ENCODE results near the gene PPHLN1.

Gene PPHLN1

GRCh38 chr12:42325653-42326474 lies at the start of gene PPHLN1, which contains the start of gene ZCRB1:
PPHLN1 (plus strand) TSS chr12:42326167; CDS start chr12:42335903, 9,736 bp downstream.
ZCRB1 (minus strand) TSS chr12:42326094; CDS start chr12:42324102, 1,992 bp downstream.
- Histone ChIP-seq H3K27me3 (ENCODE audit: control insufficient read depth in 1 of 2, insufficient read depth in 2 of 2, low read length in 2 of 2) (no peaks in the 10 kb centered on the region), H3K9me3 (ENCODE audit: control insufficient read depth in 2 of 2, low read length in 2 of 2) (no peaks in the 10 kb centered on the region), H3K27ac (ENCODE audit: low read length) (peak within 1 kb of the TSS; percentile 86), H3K4me1 (ENCODE audit: control insufficient read depth, insufficient read depth, low read length) (peaks cover 11% of the 10 kb centered on the region), H3K4me3 (ENCODE audit: low read length in 2 of 2) (peak within 1 kb of the TSS; percentile 88 to 95), H3K36me3 (ENCODE audit: control insufficient read depth in 2 of 2, insufficient read depth in 2 of 2, low read length in 2 of 2) (peaks cover 0 to 5% of the 10 kb centered on the region in 2 donors), H3K9ac (ENCODE audit: low read length in 2 of 2) (peak within 1 kb of the TSS; percentile 95 to 96)

- Histone ChIP-seq H3K36me3 (ENCODE audit: control insufficient read depth in 2 of 2, insufficient read depth in 2 of 2, low read length in 2 of 2) (no peaks in the 10 kb centered on the region), H3K27me3 (ENCODE audit: control insufficient read depth in 1 of 2, insufficient read depth in 2 of 2, low read length in 2 of 2) (no peaks in the 10 kb centered on the region), H3K9ac (ENCODE audit: low read length in 2 of 2) (no peak overlapping the region), H3K4me1 (ENCODE audit: control insufficient read depth, insufficient read depth, low read length) (no peaks in the 10 kb centered on the region), H3K4me3 (ENCODE audit: low read length in 2 of 2) (no peak overlapping the region), H3K27ac (ENCODE audit: low read length) (no peak overlapping the region), H3K9me3 (ENCODE audit: control insufficient read depth in 2 of 2, low read length in 2 of 2) (no peaks in the 10 kb centered on the region)
Observed at GRCh38 chr12:42277396-42278127, 48.4 kb upstream of the PPHLN1 start.

- no peaks in the 10 kb centered on the region for H3K36me3 ChIP-seq (ENCODE audit: control insufficient read depth in 2 of 2, insufficient read depth in 2 of 2, low read length in 2 of 2)
- no peaks in the 10 kb centered on the region for H3K4me1 ChIP-seq (ENCODE audit: control insufficient read depth, insufficient read depth, low read length)
- no peak overlapping the region for H3K9ac ChIP-seq (ENCODE audit: low read length in 2 of 2)
- H3K27me3 ChIP-seq (ENCODE audit: control insufficient read depth in 1 of 2, insufficient read depth in 2 of 2, low read length in 2 of 2): no peaks in the 10 kb centered on the region
- no peak overlapping the region for H3K4me3 ChIP-seq (ENCODE audit: low read length in 2 of 2)
- H3K27ac ChIP-seq (ENCODE audit: low read length): no peak overlapping the region
- no peaks in the 10 kb centered on the region for H3K9me3 ChIP-seq (ENCODE audit: control insufficient read depth in 2 of 2, low read length in 2 of 2)
Observed at GRCh38 chr12:42278128-42278510, 47.8 kb upstream of the PPHLN1 start.

GRCh38 chr12:42281278-42281677 lies 44.7 kb upstream of the PPHLN1 start:
- no peak overlapping the region for H3K9ac ChIP-seq (ENCODE audit: low read length in 2 of 2)
- no peaks in the 10 kb centered on the region for H3K4me1 ChIP-seq (ENCODE audit: control insufficient read depth, insufficient read depth, low read length)
- H3K36me3 ChIP-seq (ENCODE audit: control insufficient read depth in 2 of 2, insufficient read depth in 2 of 2, low read length in 2 of 2): no peaks in the 10 kb centered on the region
- H3K4me3 ChIP-seq (ENCODE audit: low read length in 2 of 2): no peak overlapping the region
- no peaks in the 10 kb centered on the region for H3K9me3 ChIP-seq (ENCODE audit: control insufficient read depth in 2 of 2, low read length in 2 of 2)
- no peak overlapping the region for H3K27ac ChIP-seq (ENCODE audit: low read length)
- H3K27me3 ChIP-seq (ENCODE audit: control insufficient read depth in 1 of 2, insufficient read depth in 2 of 2, low read length in 2 of 2): no peaks in the 10 kb centered on the region

GRCh38 chr12:42281844-42282243 lies 44.1 kb upstream of the PPHLN1 start:
- H3K36me3 ChIP-seq (ENCODE audit: control insufficient read depth in 2 of 2, insufficient read depth in 2 of 2, low read length in 2 of 2): no peaks in the 10 kb centered on the region
- no peak overlapping the region for H3K9ac ChIP-seq (ENCODE audit: low read length in 2 of 2)
- H3K4me3 ChIP-seq (ENCODE audit: low read length in 2 of 2): no peak overlapping the region
- no peaks in the 10 kb centered on the region for H3K4me1 ChIP-seq (ENCODE audit: control insufficient read depth, insufficient read depth, low read length)
- no peak overlapping the region for H3K27ac ChIP-seq (ENCODE audit: low read length)
- no peaks in the 10 kb centered on the region for H3K9me3 ChIP-seq (ENCODE audit: control insufficient read depth in 2 of 2, low read length in 2 of 2)
- H3K27me3 ChIP-seq (ENCODE audit: control insufficient read depth in 1 of 2, insufficient read depth in 2 of 2, low read length in 2 of 2): no peaks in the 10 kb centered on the region

- Histone ChIP-seq H3K27me3 (ENCODE audit: control insufficient read depth in 1 of 2, insufficient read depth in 2 of 2, low read length in 2 of 2) (no peaks in the 10 kb centered on the region), H3K9ac (ENCODE audit: low read length in 2 of 2) (no peak overlapping the region), H3K9me3 (ENCODE audit: control insufficient read depth in 2 of 2, low read length in 2 of 2) (no peaks in the 10 kb centered on the region), H3K4me3 (ENCODE audit: low read length in 2 of 2) (no peak overlapping the region), H3K36me3 (ENCODE audit: control insufficient read depth in 2 of 2, insufficient read depth in 2 of 2, low read length in 2 of 2) (no peaks in the 10 kb centered on the region), H3K27ac (ENCODE audit: low read length) (no peak overlapping the region), H3K4me1 (ENCODE audit: control insufficient read depth, insufficient read depth, low read length) (no peaks in the 10 kb centered on the region)
Observed at GRCh38 chr12:42282294-42282693, 43.7 kb upstream of the PPHLN1 start.

- H3K27me3 ChIP-seq (ENCODE audit: control insufficient read depth in 1 of 2, insufficient read depth in 2 of 2, low read length in 2 of 2): no peaks in the 10 kb centered on the region
- H3K27ac ChIP-seq (ENCODE audit: low read length): no peak overlapping the region
- H3K9me3 ChIP-seq (ENCODE audit: control insufficient read depth in 2 of 2, low read length in 2 of 2): no peaks in the 10 kb centered on the region
- H3K36me3 ChIP-seq (ENCODE audit: control insufficient read depth in 2 of 2, insufficient read depth in 2 of 2, low read length in 2 of 2): no peaks in the 10 kb centered on the region
- no peak overlapping the region for H3K9ac ChIP-seq (ENCODE audit: low read length in 2 of 2)
- no peaks in the 10 kb centered on the region for H3K4me1 ChIP-seq (ENCODE audit: control insufficient read depth, insufficient read depth, low read length)
- H3K4me3 ChIP-seq (ENCODE audit: low read length in 2 of 2): no peak overlapping the region
Observed at GRCh38 chr12:42283739-42284138, 42.2 kb upstream of the PPHLN1 start.

- Histone ChIP-seq H3K27me3 (ENCODE audit: control insufficient read depth in 1 of 2, insufficient read depth in 2 of 2, low read length in 2 of 2) (no peaks in the 10 kb centered on the region), H3K4me1 (ENCODE audit: control insufficient read depth, insufficient read depth, low read length) (no peaks in the 10 kb centered on the region), H3K4me3 (ENCODE audit: low read length in 2 of 2) (no peak overlapping the region), H3K9me3 (ENCODE audit: control insufficient read depth in 2 of 2, low read length in 2 of 2) (no peaks in the 10 kb centered on the region), H3K27ac (ENCODE audit: low read length) (no peak overlapping the region), H3K9ac (ENCODE audit: low read length in 2 of 2) (no peak overlapping the region), H3K36me3 (ENCODE audit: control insufficient read depth in 2 of 2, insufficient read depth in 2 of 2, low read length in 2 of 2) (no peaks in the 10 kb centered on the region)
Observed at GRCh38 chr12:42284157-42284556, 41.8 kb upstream of the PPHLN1 start.

GRCh38 chr12:42284876-42285275 lies 41.1 kb upstream of the PPHLN1 start:
- Histone ChIP-seq H3K27ac (ENCODE audit: low read length) (no peak overlapping the region), H3K4me3 (ENCODE audit: low read length in 2 of 2) (no peak overlapping the region), H3K4me1 (ENCODE audit: control insufficient read depth, insufficient read depth, low read length) (no peaks in the 10 kb centered on the region), H3K9me3 (ENCODE audit: control insufficient read depth in 2 of 2, low read length in 2 of 2) (no peaks in the 10 kb centered on the region), H3K36me3 (ENCODE audit: control insufficient read depth in 2 of 2, insufficient read depth in 2 of 2, low read length in 2 of 2) (no peaks in the 10 kb centered on the region), H3K9ac (ENCODE audit: low read length in 2 of 2) (no peak overlapping the region), H3K27me3 (ENCODE audit: control insufficient read depth in 1 of 2, insufficient read depth in 2 of 2, low read length in 2 of 2) (no peaks in the 10 kb centered on the region)

GRCh38 chr12:42285431-42285830 lies 40.5 kb upstream of the PPHLN1 start:
- Histone ChIP-seq H3K36me3 (ENCODE audit: control insufficient read depth in 2 of 2, insufficient read depth in 2 of 2, low read length in 2 of 2) (no peaks in the 10 kb centered on the region), H3K4me1 (ENCODE audit: control insufficient read depth, insufficient read depth, low read length) (no peaks in the 10 kb centered on the region), H3K9ac (ENCODE audit: low read length in 2 of 2) (no peak overlapping the region), H3K9me3 (ENCODE audit: control insufficient read depth in 2 of 2, low read length in 2 of 2) (no peaks in the 10 kb centered on the region), H3K27ac (ENCODE audit: low read length) (no peak overlapping the region), H3K27me3 (ENCODE audit: control insufficient read depth in 1 of 2, insufficient read depth in 2 of 2, low read length in 2 of 2) (no peaks in the 10 kb centered on the region), H3K4me3 (ENCODE audit: low read length in 2 of 2) (no peak overlapping the region)

- Histone ChIP-seq H3K4me3 (ENCODE audit: low read length in 2 of 2) (no peak overlapping the region), H3K27me3 (ENCODE audit: control insufficient read depth in 1 of 2, insufficient read depth in 2 of 2, low read length in 2 of 2) (no peaks in the 10 kb centered on the region), H3K9ac (ENCODE audit: low read length in 2 of 2) (no peak overlapping the region), H3K36me3 (ENCODE audit: control insufficient read depth in 2 of 2, insufficient read depth in 2 of 2, low read length in 2 of 2) (no peaks in the 10 kb centered on the region), H3K4me1 (ENCODE audit: control insufficient read depth, insufficient read depth, low read length) (no peaks in the 10 kb centered on the region), H3K9me3 (ENCODE audit: control insufficient read depth in 2 of 2, low read length in 2 of 2) (no peaks in the 10 kb centered on the region), H3K27ac (ENCODE audit: low read length) (no peak overlapping the region)
Observed at GRCh38 chr12:42286741-42287140, 39.2 kb upstream of the PPHLN1 start.
